Putamen (tissue), 1 donor: Measurements from ENCODE around the gene ZXDC.

Experiments
- DNase-seq: peaks from one replicate; pipeline ENCODE4 v3.0.0-alpha.2; 2016; ENCODE audit warnings: low spot score

ZXDC gene

GRCh38 chr3:126473292-126474168 is 2.2 kb downstream of the ZXDC start:
- DNase-seq, result no peak

- DNase-seq, result peak; percentile 37
These were observed 3.2 kb downstream of the ZXDC start for GRCh38 chr3:126472277-126473006.

- no peak for DNase-seq
These were observed 6.2 kb downstream of the ZXDC start for GRCh38 chr3:126469479-126469878.

- no peak for DNase-seq
These were observed 7.4 kb downstream of the ZXDC start for GRCh38 chr3:126468028-126468891.

DNA sequence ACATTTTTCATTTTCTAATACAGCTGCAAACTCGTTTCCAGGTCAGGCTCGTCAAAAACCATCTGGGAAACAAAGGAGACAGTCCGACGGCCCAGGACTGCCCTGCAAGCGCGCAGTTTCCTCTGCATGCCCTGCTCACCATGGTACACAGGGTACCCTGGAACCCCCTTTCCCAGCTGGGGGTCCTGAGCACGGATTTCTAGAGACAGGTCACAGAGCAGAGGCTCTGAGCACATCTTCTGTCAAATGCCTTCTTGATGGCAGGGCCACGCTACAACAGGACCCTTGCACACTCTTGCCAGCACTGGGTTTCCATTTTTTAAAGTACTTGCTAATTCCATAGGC is 8.1 kb downstream of the ZXDC start:
- no peak for DNase-seq

GRCh38 chr3:126466886-126467610 is 8.6 kb downstream of the ZXDC start:
- no peak for DNase-seq

DNA sequence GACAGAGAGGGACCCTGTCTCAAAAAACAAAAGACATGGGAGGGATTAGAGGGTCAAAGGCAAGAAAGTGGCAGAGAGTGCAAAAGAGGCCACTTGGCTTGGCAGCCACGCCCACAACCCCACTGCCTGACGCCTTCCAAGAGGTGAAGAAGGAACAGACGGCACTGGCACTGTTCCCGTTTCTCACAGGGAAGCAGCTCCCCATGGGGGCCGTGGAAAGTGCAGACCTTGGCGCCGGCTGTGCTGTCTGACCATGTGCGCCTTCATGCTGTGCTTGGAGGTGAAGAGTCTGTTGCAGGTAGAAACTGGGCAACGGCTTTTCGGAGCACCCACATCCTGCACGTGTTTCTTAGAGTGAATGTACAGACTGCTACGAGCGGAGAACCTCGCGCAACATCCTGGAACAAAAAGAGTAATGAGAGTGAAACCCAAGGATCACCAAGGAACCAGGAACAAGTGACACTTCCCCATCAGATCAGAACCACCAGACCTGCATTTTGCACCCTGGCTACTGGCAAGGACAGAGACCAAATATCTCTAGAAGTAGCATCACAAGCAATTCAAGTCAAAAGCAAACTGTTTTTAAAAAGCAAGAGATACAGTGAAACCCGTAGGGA is 9.7 kb downstream of the ZXDC start:
- DNase-seq, result no peak

DNA sequence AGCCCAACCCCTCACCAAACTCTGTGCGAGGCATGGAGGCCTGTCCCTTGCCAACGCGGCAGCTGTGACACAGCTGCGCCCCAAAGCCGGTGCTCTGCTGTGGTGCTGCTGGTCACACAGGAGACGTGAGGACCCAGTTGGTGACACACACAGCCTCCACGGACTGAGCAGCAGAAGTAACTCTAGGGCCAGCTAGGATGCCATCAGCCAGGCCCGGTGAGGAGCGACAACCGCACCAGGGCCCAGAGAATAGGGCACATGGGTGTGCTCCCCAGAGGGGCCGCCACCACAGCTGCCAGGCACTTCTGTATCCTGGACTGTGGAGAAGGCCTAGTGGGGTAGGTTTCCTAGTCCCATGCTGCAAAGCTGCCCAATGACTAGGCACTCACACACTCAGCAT is 10.7 kb downstream of the ZXDC start:
- no peak for DNase-seq

DNA sequence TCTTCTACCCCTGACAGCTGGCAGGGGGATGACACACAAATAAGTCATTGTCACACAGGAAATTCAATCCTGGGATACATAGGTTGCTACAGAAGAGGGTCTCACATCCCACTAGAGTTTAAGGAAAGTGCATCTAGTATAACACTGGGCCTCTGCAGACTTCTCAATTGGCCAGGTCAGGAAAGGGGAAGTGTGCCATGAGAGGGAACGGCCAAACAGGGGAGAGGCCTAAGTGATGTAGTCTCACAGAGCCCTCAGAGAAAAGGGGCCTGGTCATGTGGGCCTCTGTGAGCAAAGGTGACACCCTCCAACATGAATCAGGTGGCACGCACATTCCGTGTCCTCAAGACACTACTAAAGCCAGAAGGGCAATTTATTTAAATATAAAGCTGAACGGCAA is 11.2 kb downstream of the ZXDC start:
- DNase-seq, result no peak

- DNase-seq, result no peak
These were observed 11.6 kb downstream of the ZXDC start for GRCh38 chr3:126464093-126464492.

- no peak for DNase-seq
These were observed 12.2 kb downstream of the ZXDC start for GRCh38 chr3:126463521-126463920.

DNA sequence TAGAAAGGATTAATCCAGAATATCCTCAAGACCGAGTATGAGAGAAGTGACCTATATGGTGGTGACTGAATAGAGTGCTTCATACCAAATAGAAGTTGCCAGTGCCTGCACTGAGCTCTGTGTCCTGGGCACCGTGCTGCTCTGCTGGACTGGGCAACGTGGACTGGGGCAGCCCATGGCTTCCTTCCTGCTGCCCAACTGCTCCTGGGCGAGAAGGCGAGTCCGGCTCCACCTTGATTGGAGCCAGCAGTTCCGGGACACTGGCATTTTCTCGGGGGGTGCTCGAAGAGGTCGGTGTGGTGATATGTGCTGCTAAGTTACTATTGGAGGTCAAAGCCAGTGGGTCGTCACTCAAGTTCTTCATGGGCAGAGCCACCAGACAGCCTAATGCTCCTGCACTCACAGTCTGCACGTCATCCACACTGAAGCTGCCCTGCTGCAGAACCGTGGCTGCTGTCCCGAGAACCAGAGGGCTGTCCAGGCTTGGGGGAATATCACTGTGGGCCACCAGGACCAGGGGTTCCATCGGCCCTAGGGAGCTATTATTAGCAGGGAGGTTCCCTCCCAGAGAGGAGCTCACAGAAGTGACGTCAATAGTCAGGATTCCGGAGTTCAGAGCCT is 14.1 kb downstream of the ZXDC start:
- DNase-seq, result no peak

GRCh38 chr3:126460381-126460780 is 15.3 kb downstream of the ZXDC start:
- DNase-seq, result no peak

DNA sequence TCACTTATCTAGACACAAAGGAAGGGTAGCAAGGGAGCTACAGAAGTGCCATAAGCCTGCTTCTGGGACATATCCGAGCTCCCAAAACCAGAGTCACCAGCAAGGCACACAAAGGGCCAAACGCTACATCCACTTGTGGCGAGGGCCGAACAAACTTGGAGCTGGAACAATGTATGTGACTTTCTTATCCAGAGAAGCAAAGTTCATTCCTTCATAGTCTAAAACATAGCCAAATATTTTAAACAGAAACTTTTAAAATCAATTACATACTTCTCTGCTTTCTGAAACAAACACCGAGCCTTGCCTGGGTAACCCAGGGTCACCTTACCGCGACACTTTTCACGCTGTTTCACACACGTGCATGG is 15.9 kb downstream of the ZXDC start:
- DNase-seq, result no peak

- no peak for DNase-seq
These were observed 16.5 kb downstream of the ZXDC start for GRCh38 chr3:126459111-126459762.

- DNase-seq, result no peak
These were observed 18.8 kb downstream of the ZXDC start for GRCh38 chr3:126456766-126457388.

DNA sequence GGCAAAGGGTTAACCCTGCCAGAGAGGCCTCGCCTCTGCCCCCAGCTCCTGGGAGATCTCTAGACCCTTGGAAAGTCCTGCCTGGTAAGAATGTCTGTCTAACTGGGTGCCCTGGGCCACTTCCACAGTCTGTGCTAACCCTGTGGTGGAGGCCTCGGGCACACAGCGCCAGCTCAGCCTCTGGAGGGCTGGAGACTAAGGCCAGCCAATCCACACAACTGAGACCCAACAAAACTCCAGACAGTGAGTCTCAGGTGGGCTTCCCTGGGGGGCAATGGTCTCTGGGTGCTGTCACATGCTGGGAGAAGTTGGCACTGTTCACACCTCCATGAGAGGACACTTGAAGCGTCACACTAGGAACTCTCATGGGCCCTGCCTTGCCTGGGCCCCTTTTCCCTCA is 19.5 kb downstream of the ZXDC start:
- no peak for DNase-seq

- no peak for DNase-seq
These were observed 21.1 kb downstream of the ZXDC start for GRCh38 chr3:126454437-126455198.

GRCh38 chr3:126454025-126454424 is 21.7 kb downstream of the ZXDC start:
- DNase-seq, result no peak
